ENCODE results near the gene ST3GAL4. TPM values are rescaled to one million over a fixed set of nuclear protein-coding genes. Genes with fewer than 3 reads are reported as not detected.
A peak's percentile ranks its signal among the peaks of the same experiment; 100 is the strongest.
"Not testable (repeated sequence)": the region's sequence is repeated elsewhere in the genome, so short reads cannot be mapped to it uniquely, and the experiment has no call there.

The ST3GAL4 gene
- total RNA-seq, 3 donors from 2014 or later: 17.6 to 36.2 (median 32.8) TPM

DNA sequence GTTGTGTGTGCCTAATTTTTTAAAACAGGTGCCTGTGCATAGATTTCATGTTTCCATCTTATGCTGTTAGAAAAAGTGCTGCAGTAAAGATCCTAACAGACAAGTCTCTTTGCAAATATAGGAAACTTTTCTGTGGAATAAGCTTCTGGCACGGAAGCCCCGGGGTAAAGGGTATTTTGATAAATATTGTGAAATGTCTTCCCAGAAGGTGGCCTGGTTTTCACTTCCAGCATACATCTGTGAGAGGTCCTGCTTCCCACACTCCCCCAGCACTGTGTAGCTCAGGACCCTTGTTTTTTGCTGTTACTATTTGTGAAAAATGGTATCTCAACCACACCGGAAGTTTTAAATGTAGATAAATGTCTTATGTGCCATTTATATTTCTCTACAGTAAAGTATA is 14.5 kb downstream of the ST3GAL4 start:
- Histone ChIP-seq H3K27ac (no peak overlapping the region), H3K36me3 (no peaks in the 10 kb centered on the region), H3K4me3 (no peak overlapping the region), H3K27me3 (no peaks in the 10 kb centered on the region), H3K4me1 (peaks cover 0 to 11% of the 10 kb centered on the region in 2 donors), H3K9me3 (no peaks in the 10 kb centered on the region)
- no peak for DNase-seq (ENCODE audit: low spot score in 2 of 2)
- TF ChIP-seq POLR2AphosphoS5 (IDR thresholded peaks at IDR 0.05) (no peak), CTCF (IDR thresholded peaks at IDR 0.05) (no peak), POLR2A (IDR thresholded peaks at IDR 0.05) (no peak)
- intact Hi-C loops (cut with DNase I; ENCODE audit: low total_unique reads): no loop called here

DNA sequence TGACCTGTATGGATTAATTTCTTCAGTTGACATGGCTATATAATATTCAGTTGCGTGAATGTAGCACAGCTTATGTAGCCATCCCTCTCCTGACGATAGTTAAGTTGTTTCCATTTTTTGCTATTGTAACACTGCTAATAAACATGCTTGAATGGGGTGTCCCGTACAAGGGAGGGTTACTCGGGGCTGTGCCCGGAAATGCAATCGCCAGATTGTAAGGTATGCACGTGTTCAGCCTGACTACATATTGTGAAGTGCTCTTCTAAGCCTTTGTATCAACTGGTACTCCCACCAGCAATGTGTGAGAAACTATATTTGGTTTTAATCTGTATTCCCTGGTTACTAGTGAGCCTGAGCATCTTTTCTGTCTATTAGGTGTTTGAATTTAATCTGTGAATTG is 16.1 kb downstream of the ST3GAL4 start:
- H3K9me3 ChIP-seq: no peaks in the 10 kb centered on the region
- no peaks in the 10 kb centered on the region for H3K27me3 ChIP-seq
- peaks cover 0 to 5% of the 10 kb centered on the region in 2 donors for H3K4me1 ChIP-seq
- DNase-seq (ENCODE audit: low spot score in 2 of 2): peak in 1 of 2 donors; percentile 25
- no peak overlapping the region for H3K4me3 ChIP-seq
- intact Hi-C loops (cut with DNase I; ENCODE audit: low total_unique reads): no loop called here
- TF ChIP-seq POLR2AphosphoS5 (IDR thresholded peaks at IDR 0.05) (no peak), CTCF (IDR thresholded peaks at IDR 0.05) (no peak), POLR2A (IDR thresholded peaks at IDR 0.05) (no peak)
- no peak overlapping the region for H3K27ac ChIP-seq
- H3K36me3 ChIP-seq: no peaks in the 10 kb centered on the region

- DNase-seq (ENCODE audit: low spot score in 2 of 2): peak in 1 of 2 donors; percentile 52
- H3K27ac ChIP-seq: peak overlapping the region in 1 of 2 donors; percentile 32
- intact Hi-C loops (cut with DNase I; ENCODE audit: low total_unique reads): not testable (repeated sequence)
Measured at GRCh38 chr11:126373389-126374066, 18.0 kb downstream of the ST3GAL4 start.

GRCh38 chr11:126374562-126375300 is 19.2 kb downstream of the ST3GAL4 start:
- intact Hi-C loops (cut with DNase I; ENCODE audit: low total_unique reads); H3K27me3 ChIP-seq; H3K36me3 ChIP-seq; H3K4me1 ChIP-seq; H3K9me3 ChIP-seq: not testable (repeated sequence)
- DNase-seq (ENCODE audit: low spot score in 2 of 2): peak in 1 of 2 donors; percentile 43
- Histone ChIP-seq H3K27ac (peak overlapping the region in 1 of 2 donors; percentile 52), H3K4me3 (peak overlapping the region in 1 of 3 donors; percentile 35)

More at GRCh38 chr11:126373389-126374066, 18.0 kb downstream of the ST3GAL4 start:
- H3K27me3 ChIP-seq, H3K4me1 ChIP-seq, H3K9me3 ChIP-seq, H3K4me3 ChIP-seq, H3K36me3 ChIP-seq: not testable (repeated sequence)

DNA sequence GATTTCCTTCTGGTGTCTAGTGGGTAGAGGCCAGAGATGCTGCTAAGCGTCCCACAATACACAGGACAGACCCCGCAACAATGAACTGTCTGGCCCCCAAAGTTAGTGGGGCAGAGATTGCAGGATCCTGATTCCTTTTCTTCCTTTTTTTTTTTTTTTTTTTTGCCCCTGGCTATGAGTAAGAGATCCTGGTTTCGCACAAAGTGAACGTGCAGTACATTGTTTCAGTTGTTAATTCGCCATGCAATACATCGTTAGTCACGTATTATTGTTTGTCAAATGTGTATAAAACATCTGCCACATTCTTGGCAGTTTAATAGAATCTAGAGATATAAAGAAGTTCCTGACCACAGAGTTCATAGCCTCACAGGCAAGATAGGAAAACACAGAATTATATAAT is 20.2 kb downstream of the ST3GAL4 start:
- TF ChIP-seq POLR2AphosphoS5 (IDR thresholded peaks at IDR 0.05) (no peak), CTCF (IDR thresholded peaks at IDR 0.05) (no peak), POLR2A (IDR thresholded peaks at IDR 0.05) (no peak)
- no peaks in the 10 kb centered on the region for H3K27me3 ChIP-seq
- peak in 1 of 2 donors; percentile 10 for DNase-seq (ENCODE audit: low spot score in 2 of 2)
- no peaks in the 10 kb centered on the region for H3K36me3 ChIP-seq
- intact Hi-C loops (cut with DNase I; ENCODE audit: low total_unique reads): no loop called here
- no peak overlapping the region for H3K27ac ChIP-seq
- H3K9me3 ChIP-seq: no peaks in the 10 kb centered on the region
- peaks cover 0 to 4% of the 10 kb centered on the region in 2 donors for H3K4me1 ChIP-seq
- no peak overlapping the region for H3K4me3 ChIP-seq

- H3K27me3 ChIP-seq: no peaks in the 10 kb centered on the region
- DNase-seq (ENCODE audit: low spot score in 2 of 2): peak in 1 of 2 donors; percentile 24
Measured at GRCh38 chr11:126378763-126379162, 23.3 kb downstream of the ST3GAL4 start.

More at GRCh38 chr11:126378763-126379162, 23.3 kb downstream of the ST3GAL4 start:
- Histone ChIP-seq H3K9me3 (no peaks in the 10 kb centered on the region), H3K36me3 (no peaks in the 10 kb centered on the region), H3K4me1 (peaks cover 4 to 7% of the 10 kb centered on the region in 2 donors), H3K4me3 (no peak overlapping the region), H3K27ac (no peak overlapping the region)
- intact Hi-C loops (cut with DNase I; ENCODE audit: low total_unique reads): no loop called here
- TF ChIP-seq POLR2AphosphoS5 (IDR thresholded peaks at IDR 0.05): no peak
- no peak for TF ChIP-seq CTCF (IDR thresholded peaks at IDR 0.05)
- no peak for TF ChIP-seq POLR2A (IDR thresholded peaks at IDR 0.05)
